Activated naive CD8-positive, alpha-beta T cell treated with anti-CD3 and anti-CD28 coated beads, Interleukin-2, amount 10 ng/mL, durations not matched to agents 7 days and 5 days (primary cell): ENCODE measurements around the gene CCDC175. TPM values are rescaled to one million over a fixed set of nuclear protein-coding genes. Genes with fewer than 3 reads are reported as not detected.

Experiments used
- ATAC-seq: fragments of 150-1000 bp; cut with Tn5 transposase; one replicate; pipeline ENCODE4 v1.10.0; 2021; ENCODE audit warnings: low read depth, moderate library complexity
- POLR2A ChIA-PET: fragments of 350-600 bp; sonication (Branson Sonifier 250); formaldehyde crosslinking; loops from one replicate; lab custom pipeline; 2021; ENCODE audit warnings: antibody characterized with exemption; lab: Charles Lee
- DNase-seq: peaks from one replicate; pipeline ENCODE4 v3.0.0; 2021
- H3K27ac Mint-ChIP-seq: one replicate; pipeline ENCODE4 v1.8.0; 2022; ENCODE audit warnings: mild to moderate bottlenecking, mixed read lengths
- H3K27me3 Mint-ChIP-seq: one replicate; pipeline ENCODE4 v1.8.0; 2022; ENCODE audit warnings: mild to moderate bottlenecking, moderate library complexity, mixed read lengths
- H3K36me3 Mint-ChIP-seq: one replicate; pipeline ENCODE4 v1.8.0; 2021; ENCODE audit warnings: mild to moderate bottlenecking, mixed read lengths
- H3K4me1 Mint-ChIP-seq: one replicate; pipeline ENCODE4 v1.8.0; 2021; ENCODE audit warnings: mixed read lengths
- H3K4me3 Mint-ChIP-seq: one replicate; pipeline ENCODE4 v1.8.0; 2022; ENCODE audit warnings: mild to moderate bottlenecking, moderate library complexity, mixed read lengths
- H3K9me3 Mint-ChIP-seq: one replicate; pipeline ENCODE4 v1.8.0; 2021; ENCODE audit warnings: mixed read lengths
- total RNA-seq, 2 experiments: library from RNA; stranded (reverse); gene quantifications; one replicate each; pipeline ENCODE4 v1.2.3, GENCODE V29; 2021

CCDC175 gene
- total RNA-seq, 2 experiments from 2014 or later: not detected

GRCh38 chr14:59463787-59464485 lies 112.7 kb downstream of the CCDC175 start:
- H3K27ac Mint-ChIP-seq: peak overlapping the region; percentile 21
- POLR2A ChIA-PET: interaction anchor here (0.7 to 2.4 kb wide), 4 partner anchors 15 to 20 kb away, joined by 3 to 20 read pairs (median 4); partner anchors contain the start of genes JKAMP and L3HYPDH
- H3K36me3 Mint-ChIP-seq: peaks cover 9% of the 10 kb centered on the region
- ATAC-seq: peak; percentile 34
- H3K4me1 Mint-ChIP-seq: peaks cover 9% of the 10 kb centered on the region
- no peaks in the 10 kb centered on the region for H3K9me3 Mint-ChIP-seq
- peak; percentile 68 for DNase-seq
- H3K4me3 Mint-ChIP-seq: peak overlapping the region; percentile 88
- no peaks in the 10 kb centered on the region for H3K27me3 Mint-ChIP-seq

DNA sequence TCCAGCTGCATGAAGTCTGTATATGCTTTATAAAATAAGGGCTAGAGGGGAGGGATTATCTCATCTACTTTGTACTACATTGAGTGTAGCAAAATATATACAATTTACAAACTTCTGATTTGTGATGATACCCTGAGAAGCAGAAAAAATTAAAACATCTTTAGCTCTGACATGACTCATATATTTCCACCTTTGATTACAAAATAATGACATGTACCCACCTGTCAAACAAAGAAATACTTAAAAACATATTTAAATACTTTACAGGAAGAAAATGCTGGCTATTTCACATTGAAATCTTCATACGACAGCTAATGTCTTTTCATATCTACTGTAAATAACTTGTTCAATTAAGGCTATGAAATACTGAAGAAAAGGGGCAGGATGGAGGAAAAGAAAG lies 114.7 kb downstream of the CCDC175 start:
- DNase-seq (no peak), ATAC-seq (no peak)
- H3K4me1 Mint-ChIP-seq: peaks cover 9% of the 10 kb centered on the region
- H3K27ac Mint-ChIP-seq: no peak overlapping the region
- H3K4me3 Mint-ChIP-seq: no peak overlapping the region
- H3K36me3 Mint-ChIP-seq: peaks cover 13% of the 10 kb centered on the region
- H3K27me3 Mint-ChIP-seq: no peaks in the 10 kb centered on the region
- no peaks in the 10 kb centered on the region for H3K9me3 Mint-ChIP-seq
- POLR2A ChIA-PET: no interaction called here

- Mint-ChIP-seq H3K27me3 (no peaks in the 10 kb centered on the region), H3K9me3 (no peaks in the 10 kb centered on the region), H3K36me3 (peaks cover 26% of the 10 kb centered on the region), H3K4me1 (peaks cover 6% of the 10 kb centered on the region), H3K4me3 (no peak overlapping the region), H3K27ac (no peak overlapping the region)
- ATAC-seq (no peak), DNase-seq (no peak)
- POLR2A ChIA-PET: no interaction called here
These were observed 116.2 kb downstream of the CCDC175 start for GRCh38 chr14:59460378-59460777.

DNA sequence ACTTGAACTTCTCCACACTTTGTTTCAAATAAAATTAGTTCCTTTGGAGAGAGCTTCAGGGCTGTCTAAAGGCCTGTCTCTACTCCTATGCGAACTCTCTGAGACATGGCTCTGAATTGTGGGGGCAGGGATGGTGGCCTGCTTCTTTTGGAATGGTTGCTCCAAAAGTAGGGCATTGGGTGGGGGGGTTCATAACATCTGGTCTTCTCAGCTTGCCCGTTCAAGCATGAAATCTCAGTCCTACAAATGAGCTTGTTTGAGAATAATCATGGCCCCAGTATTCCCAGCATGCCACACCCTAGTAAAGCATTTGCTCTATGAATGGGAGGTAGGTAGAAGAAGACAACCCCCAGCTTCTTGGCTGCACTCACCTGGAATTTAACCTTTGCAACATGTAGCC lies 118.1 kb downstream of the CCDC175 start:
- POLR2A ChIA-PET: no interaction called here
- Mint-ChIP-seq H3K27ac (no peak overlapping the region), H3K9me3 (no peaks in the 10 kb centered on the region), H3K36me3 (peaks cover 32% of the 10 kb centered on the region), H3K27me3 (no peaks in the 10 kb centered on the region), H3K4me1 (peaks cover 3% of the 10 kb centered on the region), H3K4me3 (no peak overlapping the region)
- DNase-seq: no peak
- ATAC-seq: no peak

- Mint-ChIP-seq H3K27ac (no peak overlapping the region), H3K9me3 (no peaks in the 10 kb centered on the region), H3K4me3 (no peak overlapping the region), H3K36me3 (peaks cover 34% of the 10 kb centered on the region), H3K4me1 (no peaks in the 10 kb centered on the region), H3K27me3 (no peaks in the 10 kb centered on the region)
- no peak for DNase-seq
- ATAC-seq: no peak
- POLR2A ChIA-PET: no interaction called here
These were observed 121.2 kb downstream of the CCDC175 start for GRCh38 chr14:59455411-59455810.

Other genes with a start within 250 kb of the CCDC175 start
- 1 to 10 TPM; 1.5 to 2.4 TPM for gene GPR135, start 111.4 kb downstream of the CCDC175 start, total RNA-seq
- gene L3HYPDH, start 92.4 kb downstream of the CCDC175 start, total RNA-seq: 10 to 100 TPM; 23.5 to 32.8 TPM
- 10 to 100 TPM; 31.5 to 35.9 TPM for gene JKAMP, start 92.3 kb downstream of the CCDC175 start, total RNA-seq